HepG2 (cell line): ENCODE measurements around the gene SLC22A4. TPM values are rescaled to one million over a fixed set of nuclear protein-coding genes. Genes with fewer than 3 reads are reported as not detected.

Source experiments
- ATAC-seq: fragments of 200-7000 bp; cut with Tn5 transposase; 3 replicates; pipeline ENCODE4 v1.9.1; 2020; ENCODE audit warnings: mild to moderate bottlenecking, moderate library complexity
- BruUV-seq: library from RNA; stranded (reverse); fragments of 400-500 nt; replicated peaks from 2 replicates; lab custom pipeline; 2021; lab: Mats Ljungman, UMichigan
- CTCF ChIA-PET: fragments of 300-600 bp; formaldehyde crosslinking; extraction: SDS; loops from one replicate; lab custom pipeline; 2021; ENCODE audit warnings: low total read pairs, inconsistent platforms, low intra/inter-chr PET ratio; lab: Yijun Ruan, JAX
- POLR2A ChIA-PET: fragments of 350-600 bp; sonication (Branson Sonifier 250); formaldehyde crosslinking; loops from one replicate; lab custom pipeline; 2020; ENCODE audit warnings: antibody characterized with exemption, inconsistent platforms; lab: Yijun Ruan, JAX
- DNase-seq: peaks from one replicate; pipeline ENCODE4 v3.0.0-alpha.2; 2015; ENCODE audit warnings: low spot score
- FAIRE-seq: peaks from 3 replicates; lab custom pipeline; 2011; peaks lifted over from hg19 to GRCh38; lab: Jason Lieb, UNC
- H2AFZ ChIP-seq: one replicate; pipeline ENCODE4 v1.6.1; 2011; ENCODE audit warnings: low read length, inconsistent platforms
- H3K27ac ChIP-seq: fragments of 300-600 bp; 3 replicates; pipeline ENCODE4 v1.8.0; 2011; ENCODE audit warnings: mixed run types, mild to moderate bottlenecking, mixed read lengths, low read length, inconsistent platforms; ENCODE audit not compliant: insufficient read depth; ENCODE audit errors: extremely low read length
- H3K27me3 ChIP-seq, 2 experiments: fragments of 200-600 bp in 1 of 2; 2 replicates in 1 of 2; 3 replicates in 1 of 2; pipeline versions ENCODE4 v1.6.0 to v1.8.0; 2011; ENCODE audit warnings: low read length in 2 of 2, mild to moderate bottlenecking in 2 of 2, moderate library complexity in 2 of 2, inconsistent platforms in 1 of 2; ENCODE audit not compliant: insufficient read depth in 2 of 2, control insufficient read depth in 1 of 2
- H3K36me3 ChIP-seq, 2 experiments: fragments of 200-600 bp in 1 of 2; replicated peaks in 1 of 2; 2 replicates in 1 of 2; 3 replicates in 1 of 2; pipeline versions ENCODE4 v1.5.1 to v1.8.0; 2011; ENCODE audit warnings: low read length in 2 of 2, inconsistent platforms in 1 of 2; ENCODE audit not compliant: insufficient read depth in 2 of 2, control insufficient read depth in 1 of 2
- H3K4me1 ChIP-seq: 2 replicates; pipeline ENCODE4 v1.5.1; 2012; ENCODE audit warnings: low read length, inconsistent platforms; ENCODE audit not compliant: insufficient read depth
- H3K4me2 ChIP-seq: 2 replicates; pipeline ENCODE4 v1.6.0; 2011; ENCODE audit warnings: low read depth, low read length, inconsistent platforms
- H3K4me3 ChIP-seq, 3 experiments: fragments of 200-600 bp in 1 of 3; sonication (generic), shearing (Covaris generic) in 1 of 3; replicated peaks in 1 of 3; 2 replicates each; pipeline ENCODE4 v1.5.1; 2011 to 2016; ENCODE audit warnings: low read length in 3 of 3, inconsistent platforms in 2 of 3, low read depth in 2 of 3, mild to moderate bottlenecking in 2 of 3, control low read depth in 1 of 3, mixed read lengths in 1 of 3; ENCODE audit not compliant: insufficient read depth in 1 of 3
- H3K79me2 ChIP-seq: one replicate; pipeline ENCODE4 v1.6.1; 2011; ENCODE audit warnings: low read length, inconsistent platforms; ENCODE audit not compliant: insufficient read depth
- H3K9ac ChIP-seq: 2 replicates; pipeline ENCODE4 v1.6.0; 2011; ENCODE audit warnings: mild to moderate bottlenecking, low read depth, low read length, inconsistent platforms; ENCODE audit not compliant: insufficient read depth
- H3K9me3 ChIP-seq: 2 replicates; pipeline ENCODE4 v1.5.1; 2012; ENCODE audit warnings: mild to moderate bottlenecking, low read length
- H4K20me1 ChIP-seq: 2 replicates; pipeline ENCODE4 v1.6.0; 2011; ENCODE audit warnings: inconsistent platforms, mild to moderate bottlenecking, low read length, moderate library complexity; ENCODE audit not compliant: insufficient read depth
- FOXA3 ChIP-seq: IDR thresholded peaks from 2 replicates; pipeline ENCODE4 v1.6.1; 2016; ENCODE audit warnings: missing genetic modification reagents, missing compliant biosample characterization
- HNF4A ChIP-seq: sonication (generic); formaldehyde crosslinking; IDR thresholded peaks from 2 replicates; pipeline ENCODE4 v1.4.0; 2020; ENCODE audit warnings: missing genetic modification reagents
- KLF16 ChIP-seq, 2 experiments: sonication (generic) in 1 of 2; formaldehyde crosslinking in 1 of 2; IDR thresholded peaks; 2 replicates each; pipeline versions ENCODE4 v1.6.1 to v1.8.0; 2016 to 2023; ENCODE audit warnings: missing genetic modification reagents in 2 of 2, missing compliant biosample characterization in 1 of 2
- NR2F1 ChIP-seq, 2 experiments: fragments of 450-650 bp in 1 of 2; formaldehyde crosslinking in 1 of 2; IDR thresholded peaks; 2 replicates each; pipeline versions ENCODE4 v1.5.0 to v1.6.1; 2016 to 2020; ENCODE audit warnings: mild to moderate bottlenecking in 1 of 2, missing compliant biosample characterization in 1 of 2, missing genetic modification reagents in 1 of 2, moderate library complexity in 1 of 2
- PBX3 ChIP-seq: sonication (generic); formaldehyde crosslinking; IDR thresholded peaks from 2 replicates; pipeline ENCODE4 v1.8.1; 2023; ENCODE audit warnings: missing genetic modification reagents, inconsistent platforms, borderline replicate concordance
- POLR2AphosphoS2 ChIP-seq: IDR thresholded peaks from 2 replicates; pipeline ENCODE4 v1.6.1; 2011; ENCODE audit warnings: low read depth, low read length, improper control_type of control experiment
- RFX5 ChIP-seq: IDR thresholded peaks from 2 replicates; pipeline ENCODE4 v1.6.1; 2011; ENCODE audit warnings: low read depth, low read length, improper control_type of control experiment
- SAP130 ChIP-seq: IDR thresholded peaks from 2 replicates; pipeline ENCODE4 v1.6.1; 2016; ENCODE audit warnings: low read depth
- SMC3 ChIP-seq: IDR thresholded peaks from 2 replicates; pipeline ENCODE4 v1.6.1; 2011; ENCODE audit warnings: low read length, improper control_type of control experiment
- STAG1 ChIP-seq: sonication (generic); formaldehyde crosslinking; IDR thresholded peaks from 2 replicates; pipeline ENCODE4 v1.4.0; 2020; ENCODE audit warnings: missing genetic modification reagents
- ZFY ChIP-seq: sonication (generic); formaldehyde crosslinking; IDR thresholded peaks from 2 replicates; pipeline ENCODE4 v1.4.0; 2020; ENCODE audit warnings: missing genetic modification reagents
- ZNF136 ChIP-seq: sonication (generic); formaldehyde crosslinking; IDR thresholded peaks from 2 replicates; pipeline ENCODE4 v1.8.1; 2022; ENCODE audit warnings: low read depth, mild to moderate bottlenecking, moderate library complexity, missing genetic modification reagents
- ZNF263 ChIP-seq: sonication (generic); formaldehyde crosslinking; IDR thresholded peaks from 2 replicates; pipeline ENCODE4 v1.4.0; 2020; ENCODE audit warnings: missing genetic modification reagents
- ZNF570 ChIP-seq: sonication (generic); formaldehyde crosslinking; IDR thresholded peaks from 2 replicates; pipeline ENCODE4 v1.4.0; 2020; ENCODE audit warnings: mild to moderate bottlenecking, missing genetic modification reagents, borderline replicate concordance
- ZNF788 ChIP-seq: sonication (generic); formaldehyde crosslinking; IDR thresholded peaks from 2 replicates; pipeline ENCODE4 v1.5.0; 2020; ENCODE audit warnings: mild to moderate bottlenecking, missing genetic modification reagents, borderline replicate concordance
- WGBS: methylation state at CpG from one replicate; pipeline ENCODE4 v1.1.6; 2017; ENCODE audit warnings: low lambda C conversion rate; 5-methylcytosine and 5-hydroxymethylcytosine counted together
- in situ Hi-C: cut with HindIII; loops from 2 replicates; pipeline ENCODE4 v1.10.0; 2017; ENCODE audit warnings: low pct_unique_long_range_greater_than_20kb; ENCODE audit not compliant: extremely low pct_ligation_motif_present
- intact Hi-C: fragments of 100-400 bp; cut with micrococcal nuclease; formaldehyde crosslinking; loops from one replicate; pipeline ENCODE4 v1.10.0; 2022; ENCODE audit not compliant: unreplicated experiment
- polyA plus RNA-seq, 8 experiments: library from polyadenylated mRNA; depleted of rRNA in 3 of 8; stranded (reverse) in 7 of 8; unstranded in 1 of 8; fragments of >200 nt; fragmentation: Illumina TruSeq in 4 of 8; extraction: Trizol in 4 of 8; gene quantifications; 2 replicates each; pipeline versions ENCODE4 v1.2.1 to v1.2.3, GENCODE V29; 2011 to 2016; ENCODE audit warnings: low read depth in 4 of 8, missing spikeins in 1 of 8, mixed read lengths in 1 of 8; ENCODE audit not compliant: insufficient read depth in 1 of 8
- total RNA-seq, 5 experiments: library from RNA; depleted of rRNA; stranded (reverse); fragments of >200 nt; fragmentation: Illumina TruSeq; extraction: Trizol; gene quantifications; 2 replicates each; pipeline ENCODE4 v1.2.3, GENCODE V29; 2016; ENCODE audit warnings: low read depth in 1 of 5
- TF ChIP-seq, protein P1 (sequence below), 2 experiments: sonication (generic) in 1 of 2; formaldehyde crosslinking in 1 of 2; IDR thresholded peaks; 2 replicates each; pipeline versions ENCODE4 v1.5.1 to v1.6.1; 2011 to 2020; ENCODE audit warnings: borderline replicate concordance in 1 of 2, low read depth in 1 of 2, low read length in 1 of 2, mild to moderate bottlenecking in 1 of 2, missing genetic modification reagents in 1 of 2, moderate library complexity in 1 of 2
- TF ChIP-seq, protein P2 (sequence below): sonication (generic); formaldehyde crosslinking; IDR thresholded peaks from 2 replicates; pipeline ENCODE4 v1.4.0; 2020; ENCODE audit warnings: missing genetic modification reagents

Gene SLC22A4
- total and polyA plus RNA-seq, 2 of the 13 experiments (the other 11 are each of a cell fraction or from before 2014, with no cell fraction given), result 0.33 to 0.62 TPM

DNA sequence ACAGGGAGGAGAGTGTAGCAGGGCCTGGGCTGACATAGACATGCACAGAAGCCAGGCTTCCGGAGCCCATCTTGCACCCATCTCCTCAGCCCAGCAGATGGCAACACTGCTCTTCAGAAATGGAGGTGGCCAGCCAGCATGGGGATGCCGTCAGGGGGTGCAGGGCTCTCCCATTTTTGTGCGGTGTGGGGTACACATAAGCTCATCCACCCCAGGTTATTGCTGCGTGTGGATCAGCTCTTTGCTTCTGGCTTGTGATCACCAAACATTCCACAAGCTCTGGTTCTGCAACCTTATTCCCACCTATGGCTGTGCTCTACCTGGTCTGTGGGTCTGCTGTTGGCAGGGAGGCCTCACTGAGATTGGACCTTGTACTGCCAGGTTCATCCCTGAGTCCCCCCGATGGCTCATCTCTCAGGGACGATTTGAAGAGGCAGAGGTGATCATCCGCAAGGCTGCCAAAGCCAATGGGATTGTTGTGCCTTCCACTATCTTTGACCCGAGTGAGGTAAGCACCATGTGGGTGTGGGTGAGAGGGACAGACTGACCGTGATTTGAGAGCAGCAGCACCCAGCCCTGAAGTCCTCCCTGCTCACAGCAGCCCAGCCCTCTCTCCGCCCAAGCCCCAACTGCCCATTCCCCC, 92.6 kb downstream of the SLC22A4 start:
- ChIA-PET CTCF (interaction anchor here (0.8 to 4.2 kb wide), 8 partner anchors 20 to 290 kb away, joined by 3 to 54 read pairs (median 5); no protein-coding TSS in a partner anchor), POLR2A (interaction anchor here (0.7 to 1.3 kb wide), 2 partner anchors 109 to 116 kb away, joined by 3 read pairs; no protein-coding TSS in a partner anchor)
- Histone ChIP-seq H4K20me1 (no peaks in the 10 kb centered on the region), H3K36me3 (peaks cover 1 to 6% of the 10 kb centered on the region in 2 experiments; a peak in 3 of 5 replicates), H3K27ac (no peak overlapping the region), H3K9me3 (no peaks in the 10 kb centered on the region), H2AFZ (no peak overlapping the region), H3K79me2 (no peaks in the 10 kb centered on the region), H3K4me2 (peak overlapping the region; percentile 54), H3K4me3 (no peak overlapping the region), H3K4me1 (peaks cover 44% of the 10 kb centered on the region), H3K27me3 (no peaks in the 10 kb centered on the region), H3K9ac (no peak overlapping the region)
- in situ Hi-C loops, result loop anchor here (10.0 to 25.0 kb wide), 2 partner anchors 108 to 276 kb away; partner anchors contain the start of genes IL13, IL4 and IRF1
- ATAC-seq (peak; percentile 93), DNase-seq (peak; percentile 56), FAIRE-seq (peak; percentile 67)
- intact Hi-C loops, result loop anchor here (1.0 to 5.0 kb wide), 3 partner anchors 24 to 291 kb away; no protein-coding TSS in a partner anchor
- 39% methylated on average over 5 of the region's 10 CpGs for WGBS
- BruUV-seq, result no TSS peak
- TF ChIP-seq NR2F1 (CRISPR knock-in tag; IDR thresholded peaks at IDR 0.05) (0 out of 4 replicates have a peak, but pooled peaks of 1 of the 2 experiments have one; percentile 11), SMC3 (peak; percentile 71), ZNF263 (CRISPR knock-in tag) (peak; percentile 72), SAP130 (CRISPR knock-in tag) (peak; percentile 45; the same call in 1 of the 2 replicates), KLF16 (CRISPR knock-in tag; IDR thresholded peaks at IDR 0.05) (0 out of 4 replicates have a peak, but pooled peaks of 1 of the 2 experiments have one; percentile 35), FOXA3 (CRISPR knock-in tag) (0 out of 2 replicates have a peak, but pooled peaks have one; percentile 14), PBX3 (CRISPR knock-in tag) (no peak), ZNF570 (CRISPR knock-in tag) (no peak), STAG1 (CRISPR knock-in tag) (peak; percentile 94), ZNF788 (peak; percentile 37; the same call in 1 of the 2 replicates), ZNF136 (CRISPR knock-in tag) (no peak), HNF4A (CRISPR knock-in tag) (peak; percentile 72), RFX5 (peak; percentile 86), ZFY (CRISPR knock-in tag) (peak; percentile 31; the same call in 1 of the 2 replicates), POLR2AphosphoS2 (no peak)
- TF ChIP-seq, protein P1, sequence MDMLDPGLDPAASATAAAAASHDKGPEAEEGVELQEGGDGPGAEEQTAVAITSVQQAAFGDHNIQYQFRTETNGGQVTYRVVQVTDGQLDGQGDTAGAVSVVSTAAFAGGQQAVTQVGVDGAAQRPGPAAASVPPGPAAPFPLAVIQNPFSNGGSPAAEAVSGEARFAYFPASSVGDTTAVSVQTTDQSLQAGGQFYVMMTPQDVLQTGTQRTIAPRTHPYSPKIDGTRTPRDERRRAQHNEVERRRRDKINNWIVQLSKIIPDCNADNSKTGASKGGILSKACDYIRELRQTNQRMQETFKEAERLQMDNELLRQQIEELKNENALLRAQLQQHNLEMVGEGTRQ (IDR thresholded peaks at IDR 0.05; ENCODE audit: low read depth, low read length), result 0 out of 2 replicates have a peak, but pooled peaks have one; percentile 2
- TF ChIP-seq, protein P1 (CRISPR knock-in tag; IDR thresholded peaks at IDR 0.05; ENCODE audit: borderline replicate concordance), result no peak
- TF ChIP-seq, protein P2, sequence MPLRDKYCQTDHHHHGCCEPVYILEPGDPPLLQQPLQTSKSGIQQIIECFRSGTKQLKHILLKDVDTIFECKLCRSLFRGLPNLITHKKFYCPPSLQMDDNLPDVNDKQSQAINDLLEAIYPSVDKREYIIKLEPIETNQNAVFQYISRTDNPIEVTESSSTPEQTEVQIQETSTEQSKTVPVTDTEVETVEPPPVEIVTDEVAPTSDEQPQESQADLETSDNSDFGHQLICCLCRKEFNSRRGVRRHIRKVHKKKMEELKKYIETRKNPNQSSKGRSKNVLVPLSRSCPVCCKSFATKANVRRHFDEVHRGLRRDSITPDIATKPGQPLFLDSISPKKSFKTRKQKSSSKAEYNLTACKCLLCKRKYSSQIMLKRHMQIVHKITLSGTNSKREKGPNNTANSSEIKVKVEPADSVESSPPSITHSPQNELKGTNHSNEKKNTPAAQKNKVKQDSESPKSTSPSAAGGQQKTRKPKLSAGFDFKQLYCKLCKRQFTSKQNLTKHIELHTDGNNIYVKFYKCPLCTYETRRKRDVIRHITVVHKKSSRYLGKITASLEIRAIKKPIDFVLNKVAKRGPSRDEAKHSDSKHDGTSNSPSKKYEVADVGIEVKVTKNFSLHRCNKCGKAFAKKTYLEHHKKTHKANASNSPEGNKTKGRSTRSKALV (CRISPR knock-in tag), result no peak
